WERI-Rb-1 (cell line): ENCODE data around the gene CFAP99.

Experiments used
- DNase-seq: peaks from one replicate; pipeline ENCODE4 v3.0.0-alpha.2; 2020
- H3K27ac ChIP-seq: fragments of 250-450 bp; sonication (Bioruptor Pico); 2 replicates; pipeline ENCODE4 v1.5.1; 2020; ENCODE audit warnings: mild to moderate bottlenecking, moderate library complexity
- H3K27me3 ChIP-seq: fragments of 250-450 bp; sonication (Bioruptor Pico); 2 replicates; pipeline ENCODE4 v1.5.1; 2021; ENCODE audit warnings: mild to moderate bottlenecking, low read depth, moderate library complexity; ENCODE audit not compliant: insufficient read depth, severe bottlenecking
- H3K36me3 ChIP-seq: fragments of 250-450 bp; sonication (Bioruptor Pico); 2 replicates; pipeline ENCODE4 v1.5.1; 2020; ENCODE audit warnings: mild to moderate bottlenecking, moderate library complexity
- H3K4me3 ChIP-seq: 2 replicates; pipeline ENCODE4 v1.5.1; 2011; ENCODE audit warnings: low read depth, mild to moderate bottlenecking, control low read depth, low read length
- H3K9me3 ChIP-seq: fragments of 250-450 bp; sonication (Bioruptor Pico); 2 replicates; pipeline ENCODE4 v1.5.1; 2021; ENCODE audit warnings: mild to moderate bottlenecking, moderate library complexity; ENCODE audit not compliant: severe bottlenecking
- CTCF ChIP-seq: IDR thresholded peaks from 2 replicates; pipeline ENCODE4 v1.5.1; 2011; ENCODE audit warnings: low read depth, mild to moderate bottlenecking, control low read depth, inconsistent platforms, low read length

CFAP99 gene

DNA sequence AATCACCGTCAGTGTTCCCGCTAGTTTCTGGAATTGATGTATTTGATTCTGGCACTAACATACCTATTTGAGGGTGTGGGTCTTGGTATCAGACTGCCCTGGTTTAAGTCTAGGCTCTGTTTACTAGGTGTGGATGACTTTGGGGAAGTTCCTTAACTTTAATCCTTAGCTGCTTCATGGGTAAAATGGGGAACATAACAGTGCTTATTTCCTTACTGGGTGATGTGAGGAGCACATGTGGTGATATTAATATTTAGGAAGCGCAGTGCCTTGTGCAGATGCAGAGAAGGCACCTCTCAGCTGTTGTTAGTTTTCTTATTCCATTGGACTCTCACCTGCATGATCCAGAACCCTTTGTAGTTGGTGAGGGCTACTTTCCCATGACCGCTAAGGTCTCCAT, 67.2 kb downstream of the CFAP99 start:
- Histone ChIP-seq H3K36me3 (peaks cover 70% of the 10 kb centered on the region), H3K27ac (no peak overlapping the region), H3K9me3 (no peaks in the 10 kb centered on the region), H3K27me3 (no peaks in the 10 kb centered on the region), H3K4me3 (no peak overlapping the region)
- no peak for TF ChIP-seq CTCF
- no peak for DNase-seq

GRCh38 chr4:2486981-2487380, 68.2 kb downstream of the CFAP99 start:
- Histone ChIP-seq H3K27ac (no peak overlapping the region), H3K4me3 (no peak overlapping the region), H3K36me3 (peaks cover 75% of the 10 kb centered on the region), H3K9me3 (no peaks in the 10 kb centered on the region), H3K27me3 (no peaks in the 10 kb centered on the region)
- no peak for TF ChIP-seq CTCF
- DNase-seq, result no peak

- TF ChIP-seq CTCF, result no peak
- Histone ChIP-seq H3K36me3 (peaks cover 82% of the 10 kb centered on the region), H3K27me3 (no peaks in the 10 kb centered on the region), H3K27ac (no peak overlapping the region), H3K4me3 (no peak overlapping the region), H3K9me3 (no peaks in the 10 kb centered on the region)
- DNase-seq, result no peak
Measured at GRCh38 chr4:2487632-2488031, 68.9 kb downstream of the CFAP99 start.

GRCh38 chr4:2489081-2489805, 70.5 kb downstream of the CFAP99 start:
- Histone ChIP-seq H3K9me3 (no peaks in the 10 kb centered on the region), H3K27me3 (no peaks in the 10 kb centered on the region), H3K4me3 (no peak overlapping the region), H3K27ac (no peak overlapping the region), H3K36me3 (peaks cover 84% of the 10 kb centered on the region)
- no peak for TF ChIP-seq CTCF
- no peak for DNase-seq

- Histone ChIP-seq H3K27ac (no peak overlapping the region), H3K36me3 (peaks cover 84% of the 10 kb centered on the region), H3K27me3 (no peaks in the 10 kb centered on the region), H3K9me3 (no peaks in the 10 kb centered on the region), H3K4me3 (no peak overlapping the region)
- no peak for DNase-seq
- TF ChIP-seq CTCF, result no peak
Measured at GRCh38 chr4:2489841-2490552, 71.2 kb downstream of the CFAP99 start.

DNA sequence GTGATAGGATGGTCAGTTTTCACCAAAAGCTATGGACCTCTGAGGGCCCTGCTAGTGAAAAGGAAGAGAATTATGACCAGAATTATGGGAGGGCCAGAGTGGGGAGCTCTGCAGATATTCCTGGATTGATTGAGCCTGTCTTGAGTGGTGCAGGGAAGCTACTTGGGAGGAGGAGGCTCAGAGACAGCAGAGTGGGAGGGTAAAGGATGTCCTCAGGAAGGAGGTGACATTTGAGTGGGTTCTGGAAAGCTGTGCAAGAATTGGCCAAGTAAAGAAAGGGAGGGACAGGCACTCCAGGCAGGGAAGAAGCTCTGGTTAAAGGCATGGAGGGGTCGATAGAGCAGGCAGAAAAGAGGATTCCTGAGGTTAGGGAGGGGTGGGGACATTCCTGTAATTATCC, 74.2 kb downstream of the CFAP99 start:
- no peak for DNase-seq
- no peaks in the 10 kb centered on the region for H3K9me3 ChIP-seq
- H3K4me3 ChIP-seq, result no peak overlapping the region
- peaks cover 94% of the 10 kb centered on the region for H3K36me3 ChIP-seq
- H3K27me3 ChIP-seq, result no peaks in the 10 kb centered on the region
- TF ChIP-seq CTCF, result no peak
- no peak overlapping the region for H3K27ac ChIP-seq
